ENCODE data around the gene PSKH1. TPM values are rescaled to one million over a fixed set of nuclear protein-coding genes. Genes with fewer than 3 reads are reported as not detected.

Gene PSKH1
- total RNA-seq, 5 donors from 2014 or later (not counting 1 experiment from before 2014, with no cell fraction given), result 14.8 to 31.4 (median 28.1) TPM

DNA sequence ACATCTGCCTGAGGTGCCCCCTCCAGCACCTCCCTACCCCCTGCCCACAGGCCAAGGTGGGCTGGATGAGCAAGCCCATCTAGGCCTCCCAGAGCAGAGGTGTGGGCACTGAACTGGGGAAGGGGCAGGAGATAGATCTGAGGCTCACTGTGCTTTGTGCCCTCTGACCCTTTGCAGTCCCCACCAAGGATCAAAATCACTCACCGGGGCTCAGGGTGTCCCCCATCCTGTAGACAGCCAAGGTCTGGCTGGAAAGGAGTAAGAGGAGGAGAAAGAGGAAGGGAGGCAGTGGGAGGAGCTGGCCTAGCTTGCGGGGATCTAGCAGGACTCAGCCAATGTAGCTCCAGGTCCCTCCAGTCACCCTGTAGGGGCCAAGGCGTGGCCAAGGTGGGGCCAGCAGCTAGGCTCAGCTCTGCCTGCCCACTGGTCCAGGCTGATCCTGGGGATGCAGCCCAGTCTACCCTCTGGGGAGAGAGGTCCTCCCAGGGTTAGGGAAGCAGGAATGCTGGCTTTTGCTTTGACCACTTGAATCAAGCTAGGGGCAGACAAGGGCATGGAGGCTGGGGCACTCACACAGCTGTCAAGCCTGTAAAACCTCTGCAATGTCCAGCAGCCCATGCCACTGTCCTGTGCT, 73.6 kb downstream of the PSKH1 start:
- H3K4me3 ChIP-seq (ENCODE audit: control insufficient read depth in 1 of 2, extremely low read depth in 1 of 2, low read length in 1 of 2), result no peak overlapping the region
- CTCF ChIA-PET, result interaction anchor here in 1 of 2 donors (0.5 kb wide), 1 partner anchor 86 kb away, joined by 6 read pairs; no protein-coding TSS in a partner anchor
- H3K36me3 ChIP-seq (ENCODE audit: control insufficient read depth in 2 of 2, extremely low read depth in 1 of 2, insufficient read depth in 1 of 2, low read length in 1 of 2), result peaks cover 0 to 10% of the 10 kb centered on the region in 2 donors
- H3K27me3 ChIP-seq (replicated peaks in 1 of 2; ENCODE audit: control insufficient read depth in 2 of 2, extremely low read depth in 1 of 2, insufficient read depth in 2 of 2, low read length in 1 of 2), result no peaks in the 10 kb centered on the region
- Mint-ChIP-seq H3K27me3 (no peaks in the 10 kb centered on the region), H3K36me3 (peaks cover 7% of the 10 kb centered on the region), H3K27ac (peak overlapping the region in 1 of 2 donors; percentile 91), H3K4me1 (peaks cover 21 to 36% (median 23%) of the 10 kb centered on the region in 3 donors), H3K9me3 (no peaks in the 10 kb centered on the region), H3K4me3 (peak overlapping the region; percentile 85 to 98 (median 94))
- no peak for DNase-seq
- no peaks in the 10 kb centered on the region for H3K9me3 ChIP-seq
- ATAC-seq (replicated peaks in 1 of 4), result no peak
- no peak overlapping the region for H3K27ac ChIP-seq (ENCODE audit: low read length)
- H3K4me1 ChIP-seq (ENCODE audit: control insufficient read depth in 1 of 2, extremely low read depth in 1 of 2, insufficient read depth in 2 of 2, low read length in 2 of 2), result peaks cover 10 to 28% of the 10 kb centered on the region in 2 experiments
- whole genome bisulfite sequencing (ENCODE audit: insufficient coverage), result 88% methylated on average over 1 of the region's 3 CpGs
- POLR2A ChIA-PET, result interaction anchor here in 1 of 2 donors (0.7 kb wide), 1 partner anchor 151 kb away, joined by 3 read pairs; no protein-coding TSS in a partner anchor

DNA sequence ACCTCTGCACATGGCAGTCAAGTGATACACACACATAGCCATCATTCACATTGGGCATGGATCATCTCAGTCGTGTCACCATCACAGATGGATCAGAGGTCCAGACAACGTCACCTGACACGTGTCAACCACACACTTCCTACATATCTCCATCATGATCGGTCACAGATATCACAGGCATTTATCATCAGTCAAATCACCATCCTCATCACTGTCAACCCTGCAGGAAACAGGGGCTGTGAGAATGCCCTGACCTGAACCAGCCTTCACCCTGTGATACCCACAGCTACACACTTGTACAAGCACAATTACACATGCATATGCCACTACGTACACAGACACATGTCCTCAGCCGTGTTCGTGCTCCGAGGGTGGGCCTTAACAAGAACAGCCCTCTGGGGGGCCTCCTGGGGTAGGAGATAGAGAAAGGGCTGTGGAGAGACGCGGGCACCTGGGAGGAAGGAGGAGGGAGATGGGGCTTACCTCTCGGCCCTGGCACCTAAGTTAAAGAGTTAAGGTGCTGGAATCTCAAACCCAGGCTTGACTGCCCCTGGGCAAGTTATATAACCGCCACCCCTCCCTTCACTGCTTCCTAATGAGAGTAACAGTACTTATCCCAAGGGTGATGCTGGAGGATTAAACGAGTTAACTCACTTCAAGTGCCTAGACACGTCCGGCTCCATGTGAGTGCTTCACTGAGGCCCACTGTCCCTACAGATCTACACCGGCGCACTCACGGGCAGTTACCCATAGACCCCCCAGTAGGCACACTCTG, 74.3 kb downstream of the PSKH1 start:
- peak in 10 of 35 experiments; percentile 3 to 44 (median 20) for DNase-seq
- Mint-ChIP-seq H3K9me3 (no peaks in the 10 kb centered on the region), H3K36me3 (peaks cover 7% of the 10 kb centered on the region), H3K27me3 (no peaks in the 10 kb centered on the region), H3K4me3 (peak overlapping the region; percentile 85 to 98 (median 94)), H3K4me1 (peaks cover 21 to 36% (median 23%) of the 10 kb centered on the region in 3 donors), H3K27ac (peak overlapping the region; percentile 90 to 91)
- Histone ChIP-seq H3K9me3 (no peaks in the 10 kb centered on the region), H3K4me3 (ENCODE audit: control insufficient read depth in 1 of 2, extremely low read depth in 1 of 2, low read length in 1 of 2) (peak overlapping the region; percentile 58 to 73), H3K4me1 (ENCODE audit: control insufficient read depth in 1 of 2, extremely low read depth in 1 of 2, insufficient read depth in 2 of 2, low read length in 2 of 2) (peaks cover 10 to 28% of the 10 kb centered on the region in 2 experiments), H3K27ac (ENCODE audit: low read length) (no peak overlapping the region), H3K36me3 (ENCODE audit: control insufficient read depth in 2 of 2, extremely low read depth in 1 of 2, insufficient read depth in 1 of 2, low read length in 1 of 2) (peaks cover 0 to 4% of the 10 kb centered on the region in 2 donors), H3K27me3 (replicated peaks in 1 of 2; ENCODE audit: control insufficient read depth in 2 of 2, extremely low read depth in 1 of 2, insufficient read depth in 2 of 2, low read length in 1 of 2) (no peaks in the 10 kb centered on the region)
- POLR2A ChIA-PET, result interaction anchor here in 1 of 2 donors (0.7 kb wide), 1 partner anchor 151 kb away, joined by 3 read pairs; no protein-coding TSS in a partner anchor
- CTCF ChIA-PET, result no interaction called here
- no peak for ATAC-seq (replicated peaks in 1 of 4)
- WGBS (ENCODE audit: insufficient coverage), result 23% methylated on average over 5 of the region's 18 CpGs

DNA sequence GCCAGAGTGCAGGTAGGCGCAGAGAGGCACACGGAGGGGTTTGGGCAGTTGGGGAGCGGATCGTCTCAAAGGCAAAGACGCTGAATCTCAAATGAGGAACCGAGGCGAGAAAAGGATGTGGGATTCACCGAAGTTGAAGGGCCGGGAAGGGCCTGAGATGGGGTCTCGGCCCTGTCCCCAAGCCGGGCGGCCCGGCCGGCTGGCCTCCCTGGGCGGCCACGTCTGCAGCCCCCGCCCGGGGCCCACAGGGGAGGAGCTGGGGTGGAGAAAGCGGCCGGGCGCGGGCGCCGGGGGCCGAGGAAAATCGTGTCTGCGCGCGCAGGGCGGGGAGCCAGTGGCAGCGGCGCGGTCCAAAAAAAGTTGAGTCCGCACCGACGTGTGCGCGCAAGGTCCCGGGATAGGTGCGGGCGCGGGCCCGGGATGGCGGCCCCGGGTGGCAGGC, 74.9 kb downstream of the PSKH1 start:
- under 1% methylated on average over 45 of the region's 45 CpGs for WGBS (ENCODE audit: insufficient coverage)

DNA sequence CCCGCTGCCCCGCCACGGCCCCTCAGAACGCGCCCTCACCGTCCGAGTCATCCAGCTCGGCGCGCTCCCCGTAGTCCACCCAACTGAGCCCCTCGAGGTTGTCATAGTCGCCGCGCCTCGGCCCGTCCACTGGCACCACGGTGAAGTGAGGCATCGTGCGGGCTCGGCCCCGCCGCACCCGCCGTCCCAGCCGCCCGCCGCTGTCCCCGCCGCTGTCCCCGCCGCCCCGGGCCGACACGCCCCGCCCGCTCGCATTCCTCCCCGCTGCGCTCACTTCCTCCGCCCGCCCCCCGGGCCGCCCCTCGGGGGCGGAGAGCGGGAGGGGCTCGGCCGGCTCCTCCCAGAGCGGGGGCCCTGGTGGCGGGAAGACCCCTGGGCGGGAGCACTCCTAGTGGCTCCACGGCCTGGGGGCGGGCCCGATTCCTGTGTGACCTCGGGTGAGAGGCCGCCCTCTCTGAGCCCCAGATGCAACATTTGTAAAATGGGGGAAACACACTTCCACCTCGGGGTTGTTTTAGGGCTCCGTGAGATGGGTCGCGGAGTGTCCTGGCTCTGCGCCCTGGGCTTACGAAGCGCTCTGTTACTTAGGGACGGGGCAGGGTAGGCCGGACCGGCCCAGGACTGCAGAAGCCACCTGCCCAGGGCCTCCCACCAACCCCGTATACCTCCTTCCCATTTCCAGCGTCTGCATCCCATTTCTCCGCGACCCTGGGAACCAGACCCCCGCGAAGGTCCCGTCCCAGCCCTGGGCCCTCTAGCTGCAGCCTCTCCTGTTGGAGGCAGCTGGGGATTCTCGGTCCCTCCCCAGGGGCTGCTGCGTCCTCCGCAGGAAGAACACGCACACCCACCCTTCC, 75.6 kb downstream of the PSKH1 start, which contains the start of gene SLC12A4:
SLC12A4 (minus strand) TSS at position 238 of the 854 bp plus-strand sequence; CDS start at position 154, 84 bp downstream.
- H3K4me1 ChIP-seq (ENCODE audit: control insufficient read depth in 1 of 2, extremely low read depth in 1 of 2, insufficient read depth in 2 of 2, low read length in 2 of 2), result peaks cover 10 to 28% of the 10 kb centered on the region in 2 experiments

More for the DNA sequence above, 74.9 kb downstream of the PSKH1 start:
- DNase-seq (peak in 8 of 35 experiments; percentile 5 to 50 (median 18)), ATAC-seq (replicated peaks in 1 of 4) (peak in 3 of 4 experiments; percentile 20 to 32 (median 31))
- Histone ChIP-seq H3K36me3 (ENCODE audit: control insufficient read depth in 2 of 2, extremely low read depth in 1 of 2, insufficient read depth in 1 of 2, low read length in 1 of 2) (peaks cover 0 to 2% of the 10 kb centered on the region in 2 donors), H3K27me3 (replicated peaks in 1 of 2; ENCODE audit: control insufficient read depth in 2 of 2, extremely low read depth in 1 of 2, insufficient read depth in 2 of 2, low read length in 1 of 2) (no peaks in the 10 kb centered on the region), H3K27ac (ENCODE audit: low read length) (no peak overlapping the region), H3K9me3 (no peaks in the 10 kb centered on the region), H3K4me3 (ENCODE audit: control insufficient read depth in 1 of 2, extremely low read depth in 1 of 2, low read length in 1 of 2) (peak overlapping the region; percentile 58 to 73), H3K4me1 (ENCODE audit: control insufficient read depth in 1 of 2, extremely low read depth in 1 of 2, insufficient read depth in 2 of 2, low read length in 2 of 2) (peaks cover 10 to 28% of the 10 kb centered on the region in 2 experiments)
- H3K4me3 Mint-ChIP-seq, result peak overlapping the region; percentile 85 to 98 (median 94)
- ChIA-PET CTCF (no interaction called here), POLR2A (no interaction called here)
- peak overlapping the region; percentile 90 to 91 for H3K27ac Mint-ChIP-seq
- H3K9me3 Mint-ChIP-seq, result no peaks in the 10 kb centered on the region
- peaks cover 21 to 36% (median 23%) of the 10 kb centered on the region in 3 donors for H3K4me1 Mint-ChIP-seq
- H3K36me3 Mint-ChIP-seq, result peaks cover 2% of the 10 kb centered on the region
- no peaks in the 10 kb centered on the region for H3K27me3 Mint-ChIP-seq

DNA sequence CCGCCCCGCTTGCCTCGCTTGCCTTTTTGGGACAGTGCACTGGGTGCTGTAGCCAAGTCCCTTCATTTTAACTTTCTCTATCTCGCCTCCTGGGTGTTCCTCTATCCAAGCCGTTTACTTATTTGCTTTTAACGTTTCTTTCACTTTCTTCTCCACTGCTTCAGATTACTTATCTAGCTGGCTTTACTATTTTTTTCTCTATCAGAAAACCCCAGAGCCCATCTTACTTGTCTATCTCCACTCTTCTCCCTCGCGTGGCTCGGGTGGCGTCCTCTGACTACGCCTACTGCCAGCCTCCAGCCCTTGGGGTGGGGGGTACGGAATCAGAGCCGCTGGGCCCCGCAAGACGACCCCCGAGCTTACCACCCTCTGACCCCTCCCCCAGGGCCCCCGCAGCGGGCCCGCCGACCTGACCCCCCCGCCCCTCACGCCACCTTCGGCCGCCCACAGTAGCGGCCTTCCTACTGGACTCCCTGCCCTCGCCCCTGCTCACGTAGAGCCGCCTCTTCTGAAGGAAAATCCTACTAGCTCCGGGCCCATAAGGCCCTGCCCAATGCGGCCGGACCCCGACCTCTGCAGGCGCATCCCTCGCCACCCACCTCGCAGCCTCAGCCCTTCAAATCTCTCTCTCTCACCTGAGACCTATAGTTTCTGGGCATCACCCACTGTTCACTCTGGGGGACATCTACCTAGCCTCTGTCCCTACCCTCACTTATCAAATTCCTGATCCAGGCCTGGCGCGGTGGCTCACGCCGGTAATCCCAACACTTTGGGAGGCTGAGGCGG, 76.4 kb downstream of the PSKH1 start:
- ChIA-PET POLR2A (no interaction called here), CTCF (interaction anchor here in 1 of 2 donors (1.0 kb wide), 1 partner anchor 19 kb away, joined by 3 read pairs; no protein-coding TSS in a partner anchor)
- H3K4me3 Mint-ChIP-seq, result peak overlapping the region; percentile 85 to 93 (median 85)
- H3K4me1 Mint-ChIP-seq, result peaks cover 21 to 35% (median 23%) of the 10 kb centered on the region in 3 donors
- DNase-seq (peak in 1 of 35 experiments; percentile 55), ATAC-seq (replicated peaks in 1 of 4) (peak in 2 of 4 experiments; percentile 34 to 41)
- no peaks in the 10 kb centered on the region for H3K36me3 Mint-ChIP-seq
- Histone ChIP-seq H3K36me3 (ENCODE audit: control insufficient read depth in 2 of 2, extremely low read depth in 1 of 2, insufficient read depth in 1 of 2, low read length in 1 of 2) (no peaks in the 10 kb centered on the region), H3K27me3 (replicated peaks in 1 of 2; ENCODE audit: control insufficient read depth in 2 of 2, extremely low read depth in 1 of 2, insufficient read depth in 2 of 2, low read length in 1 of 2) (no peaks in the 10 kb centered on the region), H3K27ac (ENCODE audit: low read length) (peak overlapping the region; percentile 40), H3K4me1 (ENCODE audit: control insufficient read depth in 1 of 2, extremely low read depth in 1 of 2, insufficient read depth in 2 of 2, low read length in 2 of 2) (peaks cover 10 to 28% of the 10 kb centered on the region in 2 experiments), H3K4me3 (ENCODE audit: control insufficient read depth in 1 of 2, extremely low read depth in 1 of 2, low read length in 1 of 2) (peak overlapping the region; percentile 58 to 89), H3K9me3 (no peaks in the 10 kb centered on the region)
- H3K27me3 Mint-ChIP-seq, result no peaks in the 10 kb centered on the region
- peak overlapping the region; percentile 91 to 92 for H3K27ac Mint-ChIP-seq
- 67% methylated on average over 20 of the region's 40 CpGs for WGBS (ENCODE audit: insufficient coverage)
- no peaks in the 10 kb centered on the region for H3K9me3 Mint-ChIP-seq

More for the DNA sequence above, 75.6 kb downstream of the PSKH1 start, which contains the start of gene SLC12A4:
- 1% methylated on average over 78 of the region's 78 CpGs for WGBS (ENCODE audit: insufficient coverage)
- Mint-ChIP-seq H3K4me3 (peak within 1 kb of the TSS; percentile 85 to 98 (median 94)), H3K27me3 (no peaks in the 10 kb centered on the region), H3K4me1 (peaks cover 21 to 36% (median 23%) of the 10 kb centered on the region in 3 donors), H3K36me3 (no peaks in the 10 kb centered on the region), H3K27ac (peak within 1 kb of the TSS; percentile 91 to 92), H3K9me3 (no peaks in the 10 kb centered on the region)
- ChIA-PET POLR2A (no interaction called here), CTCF (interaction anchor here in 1 of 2 donors (1.0 kb wide), 1 partner anchor 20 kb away, joined by 3 read pairs; no protein-coding TSS in a partner anchor)
- Histone ChIP-seq H3K4me3 (ENCODE audit: control insufficient read depth in 1 of 2, extremely low read depth in 1 of 2, low read length in 1 of 2) (peak within 1 kb of the TSS; percentile 58 to 89), H3K36me3 (ENCODE audit: control insufficient read depth in 2 of 2, extremely low read depth in 1 of 2, insufficient read depth in 1 of 2, low read length in 1 of 2) (no peaks in the 10 kb centered on the region), H3K9me3 (no peaks in the 10 kb centered on the region), H3K27ac (ENCODE audit: low read length) (peak within 1 kb of the TSS; percentile 40), H3K27me3 (replicated peaks in 1 of 2; ENCODE audit: control insufficient read depth in 2 of 2, extremely low read depth in 1 of 2, insufficient read depth in 2 of 2, low read length in 1 of 2) (no peaks in the 10 kb centered on the region)
- DNase-seq, result peak; percentile 70 to 89 (median 81)
- ATAC-seq (replicated peaks in 1 of 4), result peak; percentile 87 to 93 (median 89)

All from T-cell (primary cell).